Cardiac ventricle fibroblast (primary cell): Measurements from ENCODE around the gene ALG9. TPM values are rescaled to one million over a fixed set of nuclear protein-coding genes. Genes with fewer than 3 reads are reported as not detected.

ENCODE experiments used
- total RNA-seq: library from RNA; depleted of rRNA; stranded (reverse); fragments of >200 nt; gene quantifications from 2 replicates; pipeline ENCODE4 v1.2.3, GENCODE V29; 2015

The ALG9 gene, protein sequence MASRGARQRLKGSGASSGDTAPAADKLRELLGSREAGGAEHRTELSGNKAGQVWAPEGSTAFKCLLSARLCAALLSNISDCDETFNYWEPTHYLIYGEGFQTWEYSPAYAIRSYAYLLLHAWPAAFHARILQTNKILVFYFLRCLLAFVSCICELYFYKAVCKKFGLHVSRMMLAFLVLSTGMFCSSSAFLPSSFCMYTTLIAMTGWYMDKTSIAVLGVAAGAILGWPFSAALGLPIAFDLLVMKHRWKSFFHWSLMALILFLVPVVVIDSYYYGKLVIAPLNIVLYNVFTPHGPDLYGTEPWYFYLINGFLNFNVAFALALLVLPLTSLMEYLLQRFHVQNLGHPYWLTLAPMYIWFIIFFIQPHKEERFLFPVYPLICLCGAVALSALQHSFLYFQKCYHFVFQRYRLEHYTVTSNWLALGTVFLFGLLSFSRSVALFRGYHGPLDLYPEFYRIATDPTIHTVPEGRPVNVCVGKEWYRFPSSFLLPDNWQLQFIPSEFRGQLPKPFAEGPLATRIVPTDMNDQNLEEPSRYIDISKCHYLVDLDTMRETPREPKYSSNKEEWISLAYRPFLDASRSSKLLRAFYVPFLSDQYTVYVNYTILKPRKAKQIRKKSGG
- total RNA-seq, result 13.5 and 18.2 TPM in 2 replicates

DNA sequence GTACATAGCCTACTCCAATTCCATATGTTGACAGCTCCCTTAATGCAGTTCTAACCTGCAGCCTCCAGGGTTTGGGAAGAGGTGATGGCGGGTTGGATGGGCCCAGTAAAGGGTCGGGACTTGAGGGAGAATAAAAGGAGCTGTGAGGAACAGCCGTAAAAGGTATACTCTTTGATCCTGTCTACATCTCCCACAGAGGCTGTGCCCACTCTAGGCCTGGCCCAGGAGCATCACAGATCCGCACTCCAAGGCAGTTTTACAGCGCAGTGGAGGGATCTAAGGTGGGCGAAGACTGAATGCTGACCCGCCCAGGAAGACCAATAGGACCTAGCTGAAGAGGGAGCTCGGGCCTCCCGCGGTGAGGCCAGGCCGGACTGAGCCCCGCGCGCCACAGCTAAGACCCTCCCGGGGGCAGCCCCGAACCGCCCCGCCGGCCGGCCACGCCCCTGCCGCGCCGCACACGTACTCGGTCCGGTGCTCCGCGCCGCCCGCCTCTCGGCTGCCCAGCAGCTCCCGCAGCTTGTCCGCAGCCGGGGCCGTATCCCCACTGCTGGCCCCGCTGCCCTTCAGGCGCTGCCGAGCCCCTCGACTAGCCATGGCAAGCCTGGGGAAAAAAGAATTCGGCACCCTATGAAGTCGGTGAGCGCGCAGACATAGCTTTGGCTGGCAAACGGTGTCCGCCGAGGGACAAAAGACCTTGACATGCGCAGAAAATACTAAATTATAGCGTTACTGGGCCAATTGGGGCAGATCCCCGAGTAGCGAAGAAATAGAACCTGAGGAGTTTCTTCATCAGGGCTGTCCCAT, at the start of gene ALG9:
Gene ALG9 (minus strand): TSS at position 696 of the 807 bp plus-strand sequence. CDS start 99 bp downstream, at position 597.

DNA sequence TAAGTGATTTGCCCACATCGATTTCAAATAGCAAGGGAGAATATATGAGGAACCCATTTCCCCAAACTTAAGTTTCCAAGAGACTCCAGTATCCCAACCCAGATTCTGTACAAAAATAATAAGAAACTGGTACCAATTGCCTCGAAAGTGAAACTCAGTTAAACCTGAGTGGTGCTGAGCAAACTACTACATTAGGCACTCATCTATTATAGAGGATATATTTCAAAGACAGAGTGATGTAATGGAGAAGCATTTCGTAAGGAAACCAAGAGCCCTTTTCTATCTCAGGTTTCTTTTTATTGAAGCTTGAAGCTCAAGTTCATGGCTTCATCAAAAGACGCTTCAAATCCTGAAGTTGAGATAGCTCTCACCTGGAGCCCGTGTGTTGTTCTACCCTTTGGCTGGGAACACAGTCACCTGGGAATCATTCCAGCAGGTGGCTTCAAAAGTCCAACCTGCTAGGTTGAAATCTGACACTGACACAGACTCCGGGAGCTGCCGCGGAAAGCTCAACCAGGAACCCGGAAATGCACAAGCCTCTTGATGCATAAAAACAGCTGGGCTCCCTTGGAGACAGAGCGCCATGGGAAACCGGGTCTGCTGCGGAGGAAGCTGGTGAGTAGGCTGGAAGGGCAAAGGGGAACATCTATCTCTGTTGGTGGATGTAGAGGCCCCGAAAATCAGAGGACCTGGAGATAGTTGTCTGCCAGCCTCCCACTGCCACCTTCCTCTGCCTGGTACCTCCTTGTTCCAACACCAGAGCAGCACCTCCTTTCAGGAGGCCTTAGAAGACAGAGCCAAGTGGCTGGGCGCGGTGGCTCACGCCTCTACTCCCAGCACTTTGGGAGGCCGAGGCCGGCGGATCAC, 47.2 kb upstream of the ALG9 start, which contains the start of gene C11orf52:
Gene C11orf52 (plus strand): TSS at position 524 of the 867 bp plus-strand sequence. CDS start 60 bp downstream, at position 584.

DNA sequence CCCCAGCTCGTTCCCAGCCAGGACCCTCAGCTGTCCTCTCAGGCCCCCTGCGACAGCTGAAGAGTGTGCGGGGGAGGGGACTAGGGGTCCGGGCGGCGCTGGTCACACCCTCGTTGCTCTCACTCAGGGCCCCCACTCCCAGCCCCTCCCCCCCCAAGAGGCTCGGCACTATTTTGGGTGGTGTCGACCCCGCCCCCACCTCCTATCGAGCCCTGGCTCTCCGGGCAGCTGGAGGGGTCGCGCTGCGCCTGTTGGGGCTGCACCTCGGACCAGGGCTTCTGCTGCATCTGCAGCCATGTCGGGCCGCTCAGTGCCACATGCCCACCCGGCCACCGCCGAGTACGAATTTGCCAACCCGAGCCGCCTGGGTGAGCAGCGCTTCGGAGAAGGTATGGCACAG, 41.2 kb upstream of the ALG9 start, which contains the start of gene HSPB2:
Gene HSPB2 (plus strand): TSS at position 200 of the 400 bp plus-strand sequence. CDS start 96 bp downstream, at position 296.

DNA sequence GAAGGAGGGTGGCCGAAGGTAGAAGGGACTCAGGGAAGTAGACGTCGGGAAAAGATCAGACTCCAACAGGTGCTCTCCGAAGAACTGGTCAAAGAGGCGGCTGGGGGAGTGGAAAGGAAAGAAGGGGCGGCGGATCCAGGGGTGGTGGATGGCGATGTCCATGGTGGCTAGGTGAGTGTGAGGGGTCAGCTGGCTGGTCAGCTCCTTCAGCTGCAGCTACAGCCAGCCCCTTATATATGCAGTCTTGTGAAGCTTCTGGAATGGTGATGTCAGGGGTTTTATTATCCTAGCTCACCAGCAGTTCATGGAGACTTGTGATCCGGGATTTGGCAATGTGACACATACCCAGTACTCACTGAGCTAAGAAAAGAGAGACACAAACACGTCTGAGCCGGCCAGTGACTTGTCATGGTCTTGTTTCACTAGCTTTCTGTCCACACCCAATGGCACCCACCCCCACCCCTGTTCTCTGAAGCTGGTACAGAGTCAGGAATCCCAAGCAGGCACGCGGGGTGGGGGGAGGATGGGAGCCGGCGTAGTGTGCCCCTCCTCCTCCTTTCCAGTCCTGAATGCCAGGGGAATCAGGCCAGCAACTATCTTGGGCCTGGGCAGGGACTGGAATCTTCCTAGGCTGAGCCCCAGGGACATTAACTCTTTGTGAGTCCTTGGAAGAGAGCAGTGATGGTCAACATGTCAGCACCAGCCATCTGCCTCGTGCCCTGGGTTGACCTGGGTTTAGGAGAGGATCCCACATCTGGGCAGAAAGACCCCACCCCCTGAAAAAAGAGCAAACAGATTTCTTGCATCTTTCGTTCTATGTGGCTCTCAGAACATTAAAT, 40.4 kb upstream of the ALG9 start, which contains the start of gene CRYAB:
Gene CRYAB (minus strand): TSS at position 208 of the 839 bp plus-strand sequence. CDS start 46 bp downstream, at position 162.

DNA sequence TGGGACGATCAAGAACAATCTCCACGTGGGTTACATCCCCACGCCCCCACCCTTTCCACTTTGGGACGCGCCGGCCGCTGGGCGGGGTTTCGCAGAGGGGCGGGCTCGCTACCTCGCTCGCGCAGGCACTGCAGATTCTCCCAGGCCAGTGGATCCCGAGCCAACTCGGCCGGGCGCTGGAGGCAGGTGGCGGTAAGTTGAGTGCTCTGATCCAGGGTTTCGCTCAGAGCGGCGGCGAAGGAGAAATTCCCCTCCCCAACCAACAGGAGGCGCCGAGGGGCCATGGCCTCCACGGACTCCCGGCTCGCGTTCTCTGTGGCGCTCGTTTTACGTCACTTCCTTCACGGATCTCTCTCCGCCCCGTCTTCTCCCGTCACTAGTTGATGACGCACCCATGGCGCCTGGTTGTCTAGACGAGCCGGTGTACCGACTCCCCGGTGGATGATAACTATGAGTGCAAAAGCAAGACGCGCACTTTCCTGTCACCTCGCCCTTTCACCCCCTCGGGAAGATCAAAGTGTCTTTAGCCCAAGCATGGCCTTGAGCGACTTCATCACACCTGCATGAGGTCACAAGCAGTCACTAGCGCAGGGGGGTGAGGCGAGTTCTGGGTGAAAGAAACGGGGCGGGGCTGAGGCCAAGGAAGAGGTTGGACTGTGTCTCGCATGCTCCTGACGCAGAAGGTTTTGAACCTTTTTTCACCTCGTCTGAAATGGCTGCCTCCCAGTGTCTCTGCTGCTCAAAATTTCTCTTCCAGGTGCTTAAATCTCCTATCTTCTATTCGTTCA, 7.7 kb upstream of the ALG9 start, which contains the start of the genes CFAP68 and FDXACB1:
Gene CFAP68 (plus strand): TSS at position 693 of the 788 bp plus-strand sequence. CDS start 20 bp downstream, at position 713.
Gene FDXACB1 (minus strand): TSS at position 317 of the 788 bp plus-strand sequence. CDS start 33 bp downstream, at position 284.

DNA sequence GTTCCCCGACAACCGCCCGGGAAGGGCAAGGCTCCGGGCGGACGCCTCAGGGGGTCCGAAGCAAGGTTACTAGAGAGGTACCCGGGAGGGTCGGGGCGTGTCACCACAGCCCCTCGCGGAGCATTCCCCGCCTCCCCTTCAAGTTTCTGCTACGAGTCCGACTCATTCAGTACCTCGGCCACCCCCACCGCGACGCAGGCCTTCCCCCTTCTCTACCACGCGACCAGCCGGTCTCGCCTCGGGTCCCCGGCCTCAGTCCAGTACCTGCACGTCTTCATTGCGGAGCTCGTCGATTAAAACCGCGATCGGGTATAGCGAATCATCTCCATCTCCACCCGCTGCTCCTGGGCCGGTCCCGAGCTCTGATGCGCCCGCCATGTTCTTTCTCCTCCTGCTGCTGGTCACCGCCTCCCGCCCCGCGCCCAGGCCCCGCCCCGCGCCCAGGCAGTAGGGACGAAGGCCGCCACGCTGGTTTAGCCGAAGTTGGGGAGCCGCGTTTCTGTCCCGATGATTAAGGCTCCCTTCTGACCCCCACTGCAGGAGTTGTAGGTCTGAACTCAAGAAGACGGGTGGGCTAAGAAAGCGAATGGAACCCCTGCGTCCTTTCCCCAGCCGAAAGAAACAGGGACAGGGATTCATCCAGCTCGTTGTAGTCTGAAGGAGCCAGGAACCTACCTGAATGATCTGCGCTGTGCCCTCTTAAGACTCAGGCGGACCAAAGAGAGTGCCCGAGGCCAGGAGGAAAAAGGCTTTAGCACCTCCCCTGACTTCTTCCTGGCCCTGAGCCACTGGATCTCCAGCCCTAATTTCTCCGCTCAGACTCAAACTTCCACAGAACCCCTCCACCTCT, 105.2 kb downstream of the ALG9 start, which contains the start of gene PPP2R1B:
Gene PPP2R1B (minus strand): TSS at position 406 of the 850 bp plus-strand sequence. CDS start 28 bp downstream, at position 378.

Other genes with a start within 250 kb of the ALG9 start
- gene PPP2R1B, start 105.2 kb downstream of the ALG9 start, total RNA-seq, result 6.2 and 12.4 TPM in 2 replicates
- 1.5 and 2.5 TPM in 2 replicates for gene FDXACB1, start 7.6 kb upstream of the ALG9 start, total RNA-seq
- 19.3 and 24.9 TPM in 2 replicates for gene CFAP68, start 8.0 kb upstream of the ALG9 start, total RNA-seq
- 53.4 and 56.3 TPM in 2 replicates for gene CRYAB, start 40.2 kb upstream of the ALG9 start, total RNA-seq
- gene HSPB2, start 41.2 kb upstream of the ALG9 start, total RNA-seq, result 0.94 and 2.0 TPM in 2 replicates
- gene C11orf52, start 47.3 kb upstream of the ALG9 start, total RNA-seq, result 1.4 and 2.2 TPM in 2 replicates
- gene DIXDC1, start 65.8 kb upstream of the ALG9 start, total RNA-seq, result 15.8 and 16.3 TPM in 2 replicates
- gene DLAT, start 153.8 kb upstream of the ALG9 start, total RNA-seq, result 14.0 and 15.3 TPM in 2 replicates
- gene PIH1D2, start 202.4 kb upstream of the ALG9 start, total RNA-seq, result 0.87 and 1.8 TPM in 2 replicates
- gene NKAPD1, start 202.7 kb upstream of the ALG9 start, total RNA-seq, result 13.3 and 18.9 TPM in 2 replicates
- 35.3 and 36.7 TPM in 2 replicates for gene TIMM8B, start 215.2 kb upstream of the ALG9 start, total RNA-seq
- gene SDHD, start 215.3 kb upstream of the ALG9 start, total RNA-seq, result 88.9 and 89.9 TPM in 2 replicates